Neutrophil (primary cell): ENCODE measurements around the gene IL36RN.

ENCODE experiments used
- H3K27ac ChIP-seq: fragments of 200-600 bp; sonication (generic); 2 replicates; pipeline ENCODE4 v1.5.1; 2016; ENCODE audit warnings: mild to moderate bottlenecking, moderate library complexity
- H3K27me3 ChIP-seq: fragments of 200-600 bp; sonication (generic); 2 replicates; pipeline ENCODE4 v1.6.0; 2016; ENCODE audit warnings: mild to moderate bottlenecking
- H3K36me3 ChIP-seq: fragments of 200-600 bp; sonication (generic); 2 replicates; pipeline ENCODE4 v1.5.1; 2017
- H3K4me1 ChIP-seq, 2 experiments: fragments of 200-600 bp in 1 of 2; sonication (generic) in 1 of 2; 1 replicate in 1 of 2; 2 replicates in 1 of 2; pipeline versions ENCODE4 v1.5.1 to v1.6.1; 2013 to 2016; ENCODE audit warnings: low read depth in 1 of 2, low read length in 1 of 2, mild to moderate bottlenecking in 1 of 2, moderate library complexity in 1 of 2; ENCODE audit not compliant: control insufficient read depth in 1 of 2, insufficient read depth in 1 of 2
- H3K4me3 ChIP-seq, 2 experiments: fragments of 200-600 bp in 1 of 2; sonication (generic) in 1 of 2; 1 replicate in 1 of 2; 2 replicates in 1 of 2; pipeline ENCODE4 v1.5.1; 2013 to 2016; ENCODE audit warnings: low read depth in 1 of 2, low read length in 1 of 2, mild to moderate bottlenecking in 1 of 2, moderate library complexity in 1 of 2
- H3K9me3 ChIP-seq: fragments of 200-600 bp; sonication (generic); 2 replicates; pipeline ENCODE4 v1.5.1; 2016
- CTCF ChIP-seq: fragments of 200-600 bp; sonication (generic); IDR thresholded peaks from 2 replicates; pipeline ENCODE4 v1.5.1; 2016; ENCODE audit warnings: antibody characterized with exemption

Gene IL36RN

DNA sequence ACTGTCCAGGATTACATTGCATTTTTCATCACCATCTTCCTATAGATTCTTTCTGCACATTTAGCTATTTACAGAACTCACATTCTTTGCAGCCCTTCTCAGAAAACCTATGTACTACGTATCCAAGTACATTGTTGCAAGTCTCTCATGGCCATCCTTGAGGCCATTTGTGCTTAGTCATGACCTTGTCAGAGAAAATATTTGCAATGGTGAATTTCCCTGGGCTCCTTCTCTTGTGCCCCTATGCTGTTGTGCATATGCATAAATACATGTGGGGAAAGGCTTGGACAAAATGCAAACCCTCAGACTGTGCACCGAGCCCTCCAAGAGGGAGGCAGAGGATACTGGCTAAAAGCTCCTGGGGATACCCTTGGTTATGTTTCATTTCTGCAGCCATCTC, 34.2 kb upstream of the IL36RN start:
- TF ChIP-seq CTCF = no peak
- H3K27ac ChIP-seq = no peak overlapping the region
- H3K27me3 ChIP-seq = peaks cover 62% of the 10 kb centered on the region
- H3K9me3 ChIP-seq = no peaks in the 10 kb centered on the region
- H3K36me3 ChIP-seq = no peaks in the 10 kb centered on the region
- H3K4me3 ChIP-seq = no peak overlapping the region
- H3K4me1 ChIP-seq = no peaks in the 10 kb centered on the region

DNA sequence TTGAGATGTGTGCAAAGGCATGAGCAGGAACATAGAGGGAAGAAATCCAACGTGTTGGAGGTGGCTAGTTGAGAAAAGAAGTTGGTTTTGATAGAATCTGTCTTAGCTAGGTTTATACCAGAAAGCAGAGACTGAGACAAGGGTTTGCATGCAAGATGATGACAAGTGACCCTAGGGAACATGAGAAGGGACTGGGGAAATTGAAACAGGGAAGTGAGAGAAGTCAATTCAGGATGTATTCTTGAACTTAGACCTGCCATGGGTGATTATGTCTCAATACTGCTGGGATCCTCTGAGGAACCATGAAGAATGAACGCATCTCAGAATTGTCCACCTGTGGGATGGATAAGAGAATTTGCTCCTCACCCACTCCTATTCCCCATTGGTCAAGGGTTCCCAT, 33.3 kb upstream of the IL36RN start:
- Histone ChIP-seq H3K27ac (no peak overlapping the region), H3K36me3 (no peaks in the 10 kb centered on the region), H3K4me3 (no peak overlapping the region), H3K27me3 (peaks cover 68% of the 10 kb centered on the region), H3K9me3 (no peaks in the 10 kb centered on the region), H3K4me1 (no peaks in the 10 kb centered on the region)
- no peak for TF ChIP-seq CTCF

- Histone ChIP-seq H3K27ac (no peak overlapping the region), H3K27me3 (peaks cover 76% of the 10 kb centered on the region), H3K4me1 (no peaks in the 10 kb centered on the region), H3K4me3 (no peak overlapping the region), H3K36me3 (no peaks in the 10 kb centered on the region), H3K9me3 (no peaks in the 10 kb centered on the region)
- no peak for TF ChIP-seq CTCF
These were observed 31.3 kb upstream of the IL36RN start for GRCh38 chr2:113027691-113028090.

- TF ChIP-seq CTCF = no peak
- H3K36me3 ChIP-seq = no peaks in the 10 kb centered on the region
- peaks cover 72% of the 10 kb centered on the region for H3K27me3 ChIP-seq
These were observed 30.9 kb upstream of the IL36RN start for GRCh38 chr2:113028112-113028511.

GRCh38 chr2:113032737-113033136, 26.3 kb upstream of the IL36RN start:
- Histone ChIP-seq H3K9me3 (no peaks in the 10 kb centered on the region), H3K4me1 (no peaks in the 10 kb centered on the region), H3K36me3 (no peaks in the 10 kb centered on the region), H3K27me3 (peaks cover 48% of the 10 kb centered on the region), H3K27ac (no peak overlapping the region), H3K4me3 (no peak overlapping the region)
- TF ChIP-seq CTCF = no peak

More at GRCh38 chr2:113028112-113028511, 30.9 kb upstream of the IL36RN start:
- Histone ChIP-seq H3K4me3 (no peak overlapping the region), H3K27ac (no peak overlapping the region), H3K4me1 (no peaks in the 10 kb centered on the region), H3K9me3 (no peaks in the 10 kb centered on the region)

DNA sequence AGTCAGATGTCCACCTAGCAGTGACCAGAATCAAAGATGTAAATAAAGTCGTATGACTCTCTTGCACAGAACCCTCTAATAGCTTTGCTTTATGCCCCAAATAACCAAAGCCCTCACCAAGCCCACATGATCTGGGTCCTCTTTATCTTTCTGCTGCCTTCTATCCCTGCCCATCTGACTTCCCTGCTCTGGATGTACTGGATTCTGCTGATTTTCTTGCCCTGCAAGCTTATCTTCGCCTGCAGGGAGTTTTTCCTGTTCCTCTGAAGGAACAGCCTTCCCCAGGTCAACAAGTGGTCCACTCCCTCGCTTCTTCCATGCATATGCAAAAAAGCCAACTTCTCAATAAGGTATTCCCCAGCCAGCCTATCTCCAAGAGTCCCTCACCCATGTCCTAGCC, 25.0 kb upstream of the IL36RN start:
- Histone ChIP-seq H3K27ac (no peak overlapping the region), H3K4me1 (no peaks in the 10 kb centered on the region), H3K9me3 (no peaks in the 10 kb centered on the region), H3K4me3 (no peak overlapping the region), H3K27me3 (peaks cover 35% of the 10 kb centered on the region), H3K36me3 (no peaks in the 10 kb centered on the region)
- no peak for TF ChIP-seq CTCF
